BE2C (cell line): Measurements from ENCODE around the gene CEP57L1.

Experiments
- DNase-seq: peaks from one replicate; pipeline ENCODE4 v3.0.0-alpha.2; 2020
- H3K27me3 ChIP-seq: fragments of 250-450 bp; sonication (Bioruptor Pico); 2 replicates; pipeline ENCODE4 v1.5.1; 2020; ENCODE audit warnings: mild to moderate bottlenecking
- H3K36me3 ChIP-seq: fragments of 250-450 bp; sonication (Bioruptor Pico); 2 replicates; pipeline ENCODE4 v1.5.1; 2020; ENCODE audit warnings: mild to moderate bottlenecking
- H3K4me1 ChIP-seq: fragments of 250-450 bp; sonication (Bioruptor Pico); 2 replicates; pipeline ENCODE4 v1.5.1; 2020
- H3K4me3 ChIP-seq: 2 replicates; pipeline ENCODE4 v1.5.1; 2011; ENCODE audit warnings: low read depth, low read length
- H3K9me3 ChIP-seq: fragments of 250-450 bp; sonication (Bioruptor Pico); 2 replicates; pipeline ENCODE4 v1.5.1; 2020
- CTCF ChIP-seq: IDR thresholded peaks from 2 replicates; pipeline ENCODE4 v1.5.1; 2012; ENCODE audit warnings: mild to moderate bottlenecking, low read depth, low read length

The CEP57L1 gene

GRCh38 chr6:109058620-109059019 lies 36.7 kb upstream of the CEP57L1 start:
- Histone ChIP-seq H3K27me3 (no peaks in the 10 kb centered on the region), H3K36me3 (no peaks in the 10 kb centered on the region), H3K4me3 (no peak overlapping the region), H3K9me3 (no peaks in the 10 kb centered on the region), H3K4me1 (no peaks in the 10 kb centered on the region; the same call in 1 of the 2 replicates)
- no peak for TF ChIP-seq CTCF
- DNase-seq: no peak

GRCh38 chr6:109059153-109059552 lies 36.2 kb upstream of the CEP57L1 start:
- Histone ChIP-seq H3K9me3 (no peaks in the 10 kb centered on the region), H3K4me1 (no peaks in the 10 kb centered on the region; the same call in 1 of the 2 replicates), H3K36me3 (no peaks in the 10 kb centered on the region), H3K4me3 (no peak overlapping the region), H3K27me3 (no peaks in the 10 kb centered on the region)
- DNase-seq: no peak
- TF ChIP-seq CTCF: no peak

- Histone ChIP-seq H3K4me1 (no peaks in the 10 kb centered on the region; the same call in 1 of the 2 replicates), H3K27me3 (no peaks in the 10 kb centered on the region), H3K36me3 (no peaks in the 10 kb centered on the region), H3K4me3 (no peak overlapping the region), H3K9me3 (no peaks in the 10 kb centered on the region)
- no peak for TF ChIP-seq CTCF
- DNase-seq: no peak
These were observed 35.7 kb upstream of the CEP57L1 start for GRCh38 chr6:109059571-109060021.

- no peaks in the 10 kb centered on the region for H3K27me3 ChIP-seq
- H3K4me3 ChIP-seq: no peak overlapping the region
- no peak for DNase-seq
- no peaks in the 10 kb centered on the region for H3K9me3 ChIP-seq
- no peak for TF ChIP-seq CTCF
- H3K36me3 ChIP-seq: no peaks in the 10 kb centered on the region
- H3K4me1 ChIP-seq: no peaks in the 10 kb centered on the region; the same call in 1 of the 2 replicates
These were observed 34.7 kb upstream of the CEP57L1 start for GRCh38 chr6:109060571-109060970.

GRCh38 chr6:109062216-109062615 lies 33.1 kb upstream of the CEP57L1 start:
- H3K36me3 ChIP-seq: no peaks in the 10 kb centered on the region
- H3K4me3 ChIP-seq: no peak overlapping the region
- no peaks in the 10 kb centered on the region for H3K9me3 ChIP-seq
- H3K27me3 ChIP-seq: no peaks in the 10 kb centered on the region
- DNase-seq: no peak
- TF ChIP-seq CTCF: no peak
- H3K4me1 ChIP-seq: no peaks in the 10 kb centered on the region; the same call in 1 of the 2 replicates

GRCh38 chr6:109062767-109063352 lies 32.4 kb upstream of the CEP57L1 start:
- DNase-seq: no peak
- TF ChIP-seq CTCF: no peak
- Histone ChIP-seq H3K4me3 (no peak overlapping the region), H3K4me1 (no peaks in the 10 kb centered on the region; the same call in 1 of the 2 replicates), H3K9me3 (no peaks in the 10 kb centered on the region), H3K36me3 (no peaks in the 10 kb centered on the region), H3K27me3 (no peaks in the 10 kb centered on the region)
